Daoy (cell line): Measurements from ENCODE around the gene ZNF606. TPM values are rescaled to one million over a fixed set of nuclear protein-coding genes. Genes with fewer than 3 reads are reported as not detected.
A peak's percentile ranks its signal among the peaks of the same experiment; 100 is the strongest.

Source experiments
- DNase-seq: peaks from one replicate; pipeline ENCODE4 v3.0.0-alpha.2; 2015; ENCODE audit warnings: low read depth
- total RNA-seq: library from RNA; depleted of rRNA; stranded (reverse); fragments of >200 nt; shearing (Covaris generic); gene quantifications from 2 replicates; pipeline ENCODE4 v1.2.3, GENCODE V29; 2014; rRNA removed

Gene ZNF606
- total RNA-seq, result 13.5 and 15.7 TPM in 2 replicates

DNA sequence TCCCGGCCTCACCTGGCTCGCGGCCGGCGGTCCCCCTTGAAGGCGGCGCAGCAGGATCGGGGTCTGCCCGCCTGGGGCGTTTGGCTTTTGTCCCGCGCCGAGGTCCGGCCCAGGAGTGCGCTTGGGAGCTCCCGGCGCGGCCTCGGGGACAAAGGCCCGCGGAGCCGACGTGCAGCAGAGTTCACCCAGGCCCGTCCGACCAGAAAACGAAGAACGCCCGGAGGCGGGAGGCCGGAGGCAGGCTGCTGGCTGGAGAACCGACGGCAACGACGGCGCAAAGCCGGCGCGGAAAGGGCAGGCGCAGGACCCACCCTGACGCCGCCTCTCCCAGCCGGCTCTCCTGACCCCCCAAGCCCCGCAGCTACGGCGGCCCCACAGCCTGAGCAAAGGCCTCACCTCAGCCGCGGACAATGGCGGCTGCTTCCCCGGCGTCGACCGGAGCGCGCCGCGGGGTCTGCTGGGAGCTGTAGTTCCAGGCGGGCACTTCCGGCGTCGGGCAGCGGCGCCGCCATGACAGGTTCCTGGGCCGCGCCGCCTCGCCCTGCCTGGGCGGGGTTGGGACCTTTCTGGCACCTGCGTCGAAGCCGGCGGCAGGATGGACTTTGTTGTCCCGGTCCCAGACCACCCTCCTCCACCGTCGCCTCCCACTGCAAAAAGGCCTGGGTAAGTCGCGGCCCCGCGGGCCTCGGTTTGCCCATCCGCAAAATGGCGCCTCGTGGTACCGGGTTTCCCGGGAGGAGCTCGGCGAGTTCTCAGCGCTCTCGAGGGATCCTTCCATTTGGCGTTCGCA, at the start of gene ZNF606:
ZNF606 (minus strand) TSS at position 437 of the 790 bp plus-strand sequence. CDS start 1,501 bp downstream, outside the sequence.
- peak; percentile 94 for DNase-seq

DNA sequence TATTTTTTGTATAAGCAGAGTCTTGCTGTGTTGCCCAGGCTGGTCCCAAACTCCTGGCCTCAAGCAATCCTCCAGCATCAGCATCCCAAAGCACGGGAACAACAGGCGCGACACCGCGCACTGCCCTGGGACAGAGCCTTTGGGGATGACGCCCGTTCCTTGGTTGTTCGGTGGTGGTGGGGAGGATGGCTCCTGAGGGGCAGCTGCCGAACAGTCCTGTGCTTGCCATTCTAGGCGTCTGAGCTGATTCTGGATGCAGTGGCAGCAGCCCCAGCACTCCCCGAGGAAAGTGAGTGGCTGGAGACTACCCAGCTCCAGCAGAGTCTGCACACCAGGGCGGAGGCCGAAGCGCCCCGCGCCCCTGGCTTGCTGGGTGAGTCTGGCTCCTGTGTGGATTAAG, 49.6 kb upstream of the ZNF606 start:
- no peak for DNase-seq

DNA sequence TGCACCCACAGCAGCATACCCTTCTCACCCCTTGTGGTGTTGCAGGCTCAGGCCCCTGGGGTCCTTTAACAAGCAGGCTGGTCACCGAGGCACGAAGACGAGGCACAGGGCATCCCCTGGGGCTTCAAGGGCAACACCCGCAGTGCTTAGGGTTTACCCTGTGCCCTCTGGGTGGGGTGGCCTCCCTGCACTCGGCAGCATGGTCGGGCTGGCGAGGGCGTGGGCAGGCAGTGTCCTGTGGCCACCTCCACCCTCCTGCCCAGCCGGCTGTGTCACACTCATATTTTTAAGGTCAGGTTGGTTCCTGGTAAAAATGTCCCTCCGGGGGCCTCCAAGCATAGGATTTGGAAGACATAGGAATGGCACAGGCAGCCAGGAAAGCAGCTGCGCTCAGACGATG, 45.1 kb upstream of the ZNF606 start:
- DNase-seq, result no peak

DNA sequence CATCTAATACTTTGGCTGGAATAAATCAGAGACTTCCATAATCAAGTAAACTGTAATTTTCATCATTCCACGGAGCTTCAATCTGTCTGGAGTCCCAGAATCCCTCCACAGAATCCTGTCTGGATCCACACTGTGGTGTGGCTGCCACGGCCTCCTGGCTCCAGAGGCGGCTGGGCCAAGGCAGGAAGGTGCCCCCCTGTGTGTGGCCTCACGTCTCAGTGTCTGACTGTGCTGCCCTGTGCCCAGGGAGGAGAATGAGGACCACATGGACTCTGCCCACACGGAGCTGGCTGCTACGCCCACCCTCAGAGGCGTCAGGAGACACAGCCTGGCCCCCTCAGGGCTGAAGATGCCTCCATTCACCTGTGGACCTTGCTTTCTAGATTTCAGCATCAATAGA, 44.2 kb upstream of the ZNF606 start:
- no peak for DNase-seq

GRCh38 chr19:58045411-58046050, 42.9 kb upstream of the ZNF606 start:
- no peak for DNase-seq

GRCh38 chr19:58044886-58045285, 42.3 kb upstream of the ZNF606 start:
- DNase-seq, result no peak

DNA sequence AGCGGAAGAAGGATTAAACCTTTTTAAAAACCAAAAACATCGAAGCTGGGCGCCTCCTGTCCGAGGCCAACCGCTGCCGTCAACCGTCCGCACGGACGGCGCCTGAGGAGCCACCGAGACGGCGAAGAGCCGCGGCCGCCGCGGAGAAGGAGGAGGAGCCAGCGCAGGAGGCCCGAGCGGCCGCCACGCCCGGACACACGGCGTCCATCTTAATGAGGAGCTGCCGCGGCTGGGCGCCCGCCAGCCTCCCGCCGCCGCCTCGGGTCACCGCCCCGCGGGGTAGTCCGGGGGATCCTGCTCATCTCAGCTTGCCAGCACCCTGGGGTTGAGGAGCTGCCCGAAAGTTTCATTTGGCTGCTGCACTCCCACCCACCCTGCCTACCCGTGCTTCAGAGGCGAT, 41.8 kb upstream of the ZNF606 start:
- no peak for DNase-seq

GRCh38 chr19:58042495-58043340, 40.1 kb upstream of the ZNF606 start:
- no peak for DNase-seq

GRCh38 chr19:58040751-58041525, 38.3 kb upstream of the ZNF606 start:
- no peak for DNase-seq

DNA sequence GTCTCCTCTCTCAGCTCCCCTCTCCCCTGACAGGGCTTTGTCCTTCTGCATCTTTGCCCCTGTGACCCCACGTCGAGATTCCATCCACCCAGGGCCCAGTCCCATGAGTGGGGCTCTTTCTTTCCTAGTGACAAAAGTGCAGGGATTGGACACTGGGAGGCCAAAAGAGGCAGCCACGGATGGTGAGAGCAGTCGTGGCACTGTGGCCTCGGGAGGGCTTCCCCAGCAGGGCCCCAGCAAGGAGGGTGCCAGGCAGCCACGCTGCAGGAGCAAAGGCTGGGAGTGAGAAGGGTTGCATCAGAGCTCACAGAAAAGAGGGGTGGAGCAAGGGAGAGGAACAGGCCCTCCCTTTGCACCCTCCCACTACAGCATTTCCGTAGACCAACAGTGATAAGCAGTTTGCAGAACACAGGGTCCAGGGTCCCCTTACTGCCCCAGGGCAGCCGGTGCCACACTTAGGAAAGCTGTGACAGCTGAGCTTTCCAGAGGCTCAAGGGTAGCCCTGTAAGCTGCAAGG, 36.1 kb upstream of the ZNF606 start:
- no peak for DNase-seq

- DNase-seq, result no peak
These were observed 35.5 kb upstream of the ZNF606 start for GRCh38 chr19:58037927-58038687.

DNA sequence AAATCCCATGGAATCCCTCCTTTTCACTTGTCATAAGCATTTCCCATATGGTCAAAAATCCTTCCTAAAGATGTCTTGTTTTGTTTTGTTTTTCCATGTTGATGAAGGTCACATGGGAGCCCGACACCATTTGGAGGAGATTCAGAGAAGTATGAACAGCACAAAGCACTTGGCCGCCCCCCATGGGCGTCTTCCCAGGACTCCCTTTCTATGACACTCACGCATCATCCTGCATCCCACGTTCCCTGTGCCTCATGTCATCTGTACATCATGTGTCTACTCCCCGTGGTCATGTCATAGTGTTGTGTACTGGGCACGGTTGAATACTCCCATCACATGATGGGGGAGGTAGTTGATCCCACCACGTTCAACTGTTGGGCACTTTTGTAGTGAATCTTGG, 33.2 kb upstream of the ZNF606 start:
- DNase-seq, result no peak

DNA sequence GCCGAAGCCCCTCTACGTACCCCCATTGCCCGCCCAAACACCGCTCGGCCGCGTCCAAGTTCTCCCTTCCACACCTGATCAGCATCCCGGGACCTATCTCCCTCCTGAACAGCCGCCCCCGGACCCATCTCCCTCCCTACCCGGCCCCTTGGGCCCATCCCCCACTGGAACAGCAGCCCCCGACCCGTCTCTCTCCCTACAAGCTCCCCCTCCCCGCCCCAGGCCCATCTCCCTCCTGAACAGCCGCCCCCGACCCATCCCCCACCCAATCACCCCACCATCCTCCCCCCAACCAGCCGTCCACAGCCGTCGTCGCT, 31.8 kb upstream of the ZNF606 start:
- DNase-seq, result no peak

- peak; percentile 44 for DNase-seq
These were observed 31.3 kb upstream of the ZNF606 start, which contains the start of gene ZSCAN1 for GRCh38 chr19:58033741-58034476. Gene ZSCAN1, plus strand, starts transcription at chr19:58034025. Its CDS starts 3,812 bp downstream, at chr19:58037837.

DNA sequence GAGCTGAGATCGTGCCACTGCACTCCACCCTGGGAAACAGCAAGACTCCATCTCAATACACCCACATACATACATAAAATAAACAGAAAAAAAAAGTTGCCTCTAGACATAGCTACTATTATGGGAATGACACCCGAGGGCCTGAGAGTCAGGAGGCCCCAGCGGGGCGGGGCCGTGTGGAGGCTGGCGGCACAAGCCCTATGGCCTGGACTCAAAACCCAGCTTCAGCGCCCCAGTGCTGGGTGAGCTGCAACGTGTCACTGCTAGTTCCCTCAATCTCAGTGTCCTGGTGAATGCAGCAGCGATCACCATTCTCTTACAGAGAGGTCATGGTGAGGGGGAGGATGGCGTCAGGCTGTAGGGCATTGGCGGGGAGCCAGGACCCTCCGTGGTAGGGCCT, 22.0 kb upstream of the ZNF606 start:
- no peak for DNase-seq

GRCh38 chr19:58022283-58022660, 19.7 kb upstream of the ZNF606 start:
- no peak for DNase-seq

GRCh38 chr19:58021541-58022282, 19.1 kb upstream of the ZNF606 start:
- peak; percentile 19 for DNase-seq

DNA sequence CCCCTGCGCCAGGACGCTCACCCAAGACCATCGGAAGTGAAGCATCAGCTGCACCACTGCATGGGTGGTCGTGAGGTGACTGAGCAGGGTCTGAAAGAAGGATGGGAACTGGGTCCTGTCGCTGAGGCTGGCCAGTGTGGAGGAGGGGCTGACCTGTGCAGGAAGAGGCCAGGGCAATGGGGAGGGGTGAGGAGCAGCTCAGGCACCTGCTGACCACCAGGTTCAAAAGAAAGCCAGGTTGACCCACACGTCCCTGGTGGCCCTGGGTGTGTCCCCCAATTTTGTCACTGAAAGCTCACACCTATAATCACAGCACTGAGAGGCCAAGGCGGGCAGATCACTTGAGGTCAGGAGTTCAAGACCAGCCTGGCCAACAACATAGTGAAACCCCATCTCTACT, 17.5 kb upstream of the ZNF606 start:
- no peak for DNase-seq

GRCh38 chr19:58014141-58014540, 11.5 kb upstream of the ZNF606 start:
- no peak for DNase-seq
